ENCODE data around the gene MEGF6. TPM values are rescaled to one million over a fixed set of nuclear protein-coding genes. Genes with fewer than 3 reads are reported as not detected.

The MEGF6 gene
- total RNA-seq, 2 experiments from 2014 or later: 57.5 to 62.2 TPM

DNA sequence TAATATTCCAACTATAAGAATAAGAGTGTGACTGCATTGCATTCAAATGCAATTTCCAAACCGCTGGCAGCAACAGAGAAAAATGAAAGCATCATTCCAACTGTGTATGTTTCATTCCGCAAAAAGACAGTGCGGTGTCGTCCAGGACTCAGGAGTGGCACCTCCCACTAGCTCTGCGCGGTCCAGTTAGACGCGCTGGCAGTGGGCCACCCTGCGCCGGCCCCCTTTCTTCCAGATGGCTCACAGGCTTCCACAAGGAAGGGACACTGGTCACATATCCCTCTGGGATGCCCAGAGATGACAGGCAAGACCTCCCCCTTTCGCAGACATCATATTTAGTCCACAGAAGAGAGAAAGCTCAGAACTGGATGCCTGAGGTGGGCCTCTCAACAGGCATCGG lies 26.7 kb upstream of the MEGF6 start:
- H3K4me3 Mint-ChIP-seq: no peak overlapping the region
- ChIA-PET POLR2A (no interaction called here), CTCF (no interaction called here)
- DNase-seq (no peak), ATAC-seq (ENCODE audit: poor library complexity) (no peak)
- no peaks in the 10 kb centered on the region for H3K27me3 ChIP-seq (ENCODE audit: control insufficient read depth in 1 of 2, insufficient read depth in 2 of 2, low read length in 2 of 2)
- no peak overlapping the region for H3K27ac Mint-ChIP-seq
- intact Hi-C loops (cut with DNase I, micrococcal nuclease): no loop called here
- H3K4me1 Mint-ChIP-seq (ENCODE audit: low read depth): no peaks in the 10 kb centered on the region
- no peaks in the 10 kb centered on the region for H3K9me3 ChIP-seq (ENCODE audit: control insufficient read depth in 1 of 2, insufficient read depth in 1 of 2, low read length in 2 of 2)
- peaks cover 69% of the 10 kb centered on the region for H3K36me3 ChIP-seq (ENCODE audit: insufficient read depth, low read length)
- no peaks in the 10 kb centered on the region for H3K27me3 Mint-ChIP-seq
- H3K27ac ChIP-seq (ENCODE audit: low read depth in 1 of 2, low read length in 2 of 2): no peak overlapping the region
- H3K36me3 Mint-ChIP-seq (ENCODE audit: low read depth): peaks cover 67% of the 10 kb centered on the region
- no peak overlapping the region for H3K4me3 ChIP-seq (ENCODE audit: low read length)
- TF ChIP-seq, protein P1, sequence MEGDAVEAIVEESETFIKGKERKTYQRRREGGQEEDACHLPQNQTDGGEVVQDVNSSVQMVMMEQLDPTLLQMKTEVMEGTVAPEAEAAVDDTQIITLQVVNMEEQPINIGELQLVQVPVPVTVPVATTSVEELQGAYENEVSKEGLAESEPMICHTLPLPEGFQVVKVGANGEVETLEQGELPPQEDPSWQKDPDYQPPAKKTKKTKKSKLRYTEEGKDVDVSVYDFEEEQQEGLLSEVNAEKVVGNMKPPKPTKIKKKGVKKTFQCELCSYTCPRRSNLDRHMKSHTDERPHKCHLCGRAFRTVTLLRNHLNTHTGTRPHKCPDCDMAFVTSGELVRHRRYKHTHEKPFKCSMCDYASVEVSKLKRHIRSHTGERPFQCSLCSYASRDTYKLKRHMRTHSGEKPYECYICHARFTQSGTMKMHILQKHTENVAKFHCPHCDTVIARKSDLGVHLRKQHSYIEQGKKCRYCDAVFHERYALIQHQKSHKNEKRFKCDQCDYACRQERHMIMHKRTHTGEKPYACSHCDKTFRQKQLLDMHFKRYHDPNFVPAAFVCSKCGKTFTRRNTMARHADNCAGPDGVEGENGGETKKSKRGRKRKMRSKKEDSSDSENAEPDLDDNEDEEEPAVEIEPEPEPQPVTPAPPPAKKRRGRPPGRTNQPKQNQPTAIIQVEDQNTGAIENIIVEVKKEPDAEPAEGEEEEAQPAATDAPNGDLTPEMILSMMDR (IDR thresholded peaks at IDR 0.05): no peak
- no peaks in the 10 kb centered on the region for H3K9me3 Mint-ChIP-seq
- no peaks in the 10 kb centered on the region for H3K4me1 ChIP-seq (ENCODE audit: insufficient read depth, low read length)

DNA sequence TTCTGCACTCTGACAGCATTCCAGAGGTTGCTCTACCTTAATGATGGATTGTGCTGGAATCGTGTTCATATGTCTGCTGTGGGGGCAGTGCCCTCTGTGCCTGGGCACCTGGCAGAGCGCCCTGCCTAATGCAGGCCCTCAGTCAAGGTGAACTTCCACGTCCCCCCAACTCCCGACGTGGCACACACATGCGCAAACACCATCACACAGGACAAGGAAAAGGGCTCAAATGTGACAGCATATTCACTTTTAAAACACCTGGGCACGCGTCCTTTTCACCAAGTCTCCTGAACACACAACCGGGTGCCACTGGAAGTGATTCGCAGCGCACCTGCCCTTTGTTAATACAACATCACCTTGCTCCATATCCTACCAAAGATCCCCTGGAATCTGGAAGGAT lies 25.2 kb upstream of the MEGF6 start:
- Mint-ChIP-seq H3K9me3 (no peaks in the 10 kb centered on the region), H3K36me3 (ENCODE audit: low read depth) (peaks cover 55% of the 10 kb centered on the region), H3K27ac (no peak overlapping the region), H3K27me3 (no peaks in the 10 kb centered on the region), H3K4me1 (ENCODE audit: low read depth) (no peaks in the 10 kb centered on the region), H3K4me3 (no peak overlapping the region)
- ChIA-PET POLR2A (no interaction called here), CTCF (no interaction called here)
- DNase-seq (no peak), ATAC-seq (ENCODE audit: poor library complexity) (no peak)
- no peak overlapping the region for H3K4me3 ChIP-seq (ENCODE audit: low read length)
- TF ChIP-seq, protein P1 (IDR thresholded peaks at IDR 0.05): no peak
- H3K4me1 ChIP-seq (ENCODE audit: insufficient read depth, low read length): no peaks in the 10 kb centered on the region
- H3K36me3 ChIP-seq (ENCODE audit: insufficient read depth, low read length): peaks cover 75% of the 10 kb centered on the region
- no peak overlapping the region for H3K27ac ChIP-seq (ENCODE audit: low read depth in 1 of 2, low read length in 2 of 2)
- no peaks in the 10 kb centered on the region for H3K27me3 ChIP-seq (ENCODE audit: control insufficient read depth in 1 of 2, insufficient read depth in 2 of 2, low read length in 2 of 2)
- H3K9me3 ChIP-seq (ENCODE audit: control insufficient read depth in 1 of 2, insufficient read depth in 1 of 2, low read length in 2 of 2): no peaks in the 10 kb centered on the region
- intact Hi-C loops (cut with DNase I, micrococcal nuclease): no loop called here

DNA sequence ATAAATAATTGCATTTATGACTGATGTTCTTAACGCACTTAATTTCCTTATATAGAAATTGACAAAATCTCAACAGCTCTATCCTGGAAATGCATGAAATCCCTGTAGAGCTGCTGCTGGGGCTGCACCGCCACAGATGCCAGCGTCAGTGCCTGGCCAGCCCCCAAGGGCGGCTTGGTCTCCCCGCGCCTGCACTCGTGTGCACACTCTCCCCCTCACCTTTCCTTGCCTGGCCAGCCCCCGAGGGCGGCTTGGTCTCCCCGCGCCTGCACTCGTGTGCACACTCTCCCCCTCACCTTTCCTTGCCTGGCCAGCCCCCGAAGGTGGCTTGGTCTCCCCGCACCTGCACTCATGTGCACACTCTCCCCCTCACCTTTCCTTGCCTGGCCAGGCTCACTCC lies 24.8 kb upstream of the MEGF6 start:
- CTCF ChIA-PET: no interaction called here
- Mint-ChIP-seq H3K36me3 (ENCODE audit: low read depth) (peaks cover 55% of the 10 kb centered on the region), H3K4me3 (no peak overlapping the region), H3K4me1 (ENCODE audit: low read depth) (no peaks in the 10 kb centered on the region), H3K9me3 (no peaks in the 10 kb centered on the region), H3K27me3 (no peaks in the 10 kb centered on the region), H3K27ac (no peak overlapping the region)
- H3K4me3 ChIP-seq (ENCODE audit: low read length): no peak overlapping the region
- ATAC-seq (ENCODE audit: poor library complexity): no peak
- no peaks in the 10 kb centered on the region for H3K9me3 ChIP-seq (ENCODE audit: control insufficient read depth in 1 of 2, insufficient read depth in 1 of 2, low read length in 2 of 2)
- no peak overlapping the region for H3K27ac ChIP-seq (ENCODE audit: low read depth in 1 of 2, low read length in 2 of 2)
- no peaks in the 10 kb centered on the region for H3K27me3 ChIP-seq (ENCODE audit: control insufficient read depth in 1 of 2, insufficient read depth in 2 of 2, low read length in 2 of 2)
- H3K36me3 ChIP-seq (ENCODE audit: insufficient read depth, low read length): peaks cover 75% of the 10 kb centered on the region
- intact Hi-C loops (cut with DNase I, micrococcal nuclease): no loop called here
- DNase-seq: no peak
- TF ChIP-seq, protein P1 (IDR thresholded peaks at IDR 0.05): no peak
- POLR2A ChIA-PET: no interaction called here
- H3K4me1 ChIP-seq (ENCODE audit: insufficient read depth, low read length): no peaks in the 10 kb centered on the region

All from CD4-positive, alpha-beta T cell (primary cell).